Thymus (tissue), 11 donors: ENCODE results near the gene TSPEAR. TPM values are rescaled to one million over a fixed set of nuclear protein-coding genes. Genes with fewer than 3 reads are reported as not detected.

Experiments
- DNase-seq, 9 donors: peaks; one replicate each; pipeline ENCODE4 v3.0.0-alpha.2; 2013; ENCODE audit warnings: low spot score in 9 of 9, low read depth in 6 of 9, missing footprints in 1 of 9
- H3K27ac ChIP-seq, 2 donors: one replicate each; pipeline ENCODE4 v1.5.1; 2013; ENCODE audit warnings: control low read depth in 1 of 2, low read depth in 1 of 2, low read length in 1 of 2, mild to moderate bottlenecking in 1 of 2, moderate library complexity in 1 of 2
- H3K27me3 ChIP-seq, 2 donors: one replicate each; pipeline ENCODE4 v1.5.1; 2013; ENCODE audit warnings: low read length in 1 of 2; ENCODE audit not compliant: control insufficient read depth in 2 of 2, insufficient read depth in 1 of 2
- H3K36me3 ChIP-seq, 2 donors: one replicate each; pipeline ENCODE4 v1.5.1; 2013; ENCODE audit warnings: low read length in 1 of 2, mild to moderate bottlenecking in 1 of 2, moderate library complexity in 1 of 2; ENCODE audit not compliant: control insufficient read depth in 2 of 2, insufficient read depth in 2 of 2
- H3K4me1 ChIP-seq, 2 donors: one replicate each; pipeline ENCODE4 v1.5.1; 2013; ENCODE audit warnings: low read length in 2 of 2; ENCODE audit not compliant: control insufficient read depth in 2 of 2, insufficient read depth in 2 of 2
- H3K4me3 ChIP-seq, 2 donors: one replicate each; pipeline ENCODE4 v1.5.1; 2013; ENCODE audit warnings: low read length in 2 of 2, control low read depth in 1 of 2, mild to moderate bottlenecking in 1 of 2
- H3K9me3 ChIP-seq, 2 donors: one replicate each; pipeline ENCODE4 v1.5.1; 2013; ENCODE audit warnings: low read length in 1 of 2, mild to moderate bottlenecking in 1 of 2; ENCODE audit not compliant: control insufficient read depth in 2 of 2, insufficient read depth in 1 of 2
- WGBS: extraction: QIAGEN DNeasy Blood & Tissue Kit; methylation state at CpG from one replicate; pipeline ENCODE4 v1.1.7; 2013; 5-methylcytosine and 5-hydroxymethylcytosine counted together
- polyA plus RNA-seq: library from polyadenylated mRNA; stranded (reverse); fragments of 200-250 nt; gene quantifications from one replicate; pipeline ENCODE4 v1.2.3, GENCODE V29; 2013
- total RNA-seq: library from RNA; stranded (reverse); fragments of 120-200 nt; gene quantifications from one replicate; pipeline ENCODE4 v1.2.4, GENCODE V29; 2013
- donor health status: healthy.

The TSPEAR gene
- total and polyA plus RNA-seq, 2 donors = 0.07 to 0.38 TPM

GRCh38 chr21:44619886-44620285, 91.5 kb downstream of the TSPEAR start:
- no peak for DNase-seq
- H3K4me3 ChIP-seq = no peak overlapping the region
- peaks cover 0 to 2% of the 10 kb centered on the region in 2 donors for H3K27me3 ChIP-seq
- H3K4me1 ChIP-seq = peaks cover 0 to 3% of the 10 kb centered on the region in 2 donors
- peaks cover 2 to 16% of the 10 kb centered on the region in 2 donors for H3K9me3 ChIP-seq
- no peaks in the 10 kb centered on the region for H3K36me3 ChIP-seq
- H3K27ac ChIP-seq = no peak overlapping the region
- WGBS = 96% methylated on average over 6 of the region's 6 CpGs

- H3K27me3 ChIP-seq = peaks cover 0 to 2% of the 10 kb centered on the region in 2 donors
- H3K9me3 ChIP-seq = peaks cover 2 to 16% of the 10 kb centered on the region in 2 donors
- peak in 3 of 9 donors; percentile 4 to 29 (median 7) for DNase-seq
- no peak overlapping the region for H3K4me3 ChIP-seq
- H3K27ac ChIP-seq = no peak overlapping the region
- peaks cover 0 to 3% of the 10 kb centered on the region in 2 donors for H3K4me1 ChIP-seq
- WGBS = 62% methylated on average over 3 of the region's 3 CpGs
- H3K36me3 ChIP-seq = no peaks in the 10 kb centered on the region
Observed at GRCh38 chr21:44618909-44619308, 92.5 kb downstream of the TSPEAR start.

- H3K4me3 ChIP-seq = no peak overlapping the region
Observed at GRCh38 chr21:44618504-44618903, 92.9 kb downstream of the TSPEAR start.

GRCh38 chr21:44617071-44617501, 94.3 kb downstream of the TSPEAR start:
- no peak for DNase-seq
- peaks cover 0 to 3% of the 10 kb centered on the region in 2 donors for H3K4me1 ChIP-seq
- 80% methylated on average over 8 of the region's 8 CpGs for WGBS
- peaks cover 0 to 2% of the 10 kb centered on the region in 2 donors for H3K27me3 ChIP-seq
- H3K4me3 ChIP-seq = no peak overlapping the region
- H3K36me3 ChIP-seq = no peaks in the 10 kb centered on the region
- no peak overlapping the region for H3K27ac ChIP-seq
- peaks cover under 1 to 13% of the 10 kb centered on the region in 2 donors for H3K9me3 ChIP-seq

More at GRCh38 chr21:44618504-44618903, 92.9 kb downstream of the TSPEAR start:
- 39% methylated on average over 4 of the region's 4 CpGs for WGBS
- H3K27me3 ChIP-seq = peaks cover 0 to 2% of the 10 kb centered on the region in 2 donors
- no peak for DNase-seq
- no peak overlapping the region for H3K27ac ChIP-seq
- H3K9me3 ChIP-seq = peaks cover 2 to 16% of the 10 kb centered on the region in 2 donors
- H3K36me3 ChIP-seq = no peaks in the 10 kb centered on the region
- H3K4me1 ChIP-seq = peaks cover 0 to 3% of the 10 kb centered on the region in 2 donors

GRCh38 chr21:44616591-44616926, 94.8 kb downstream of the TSPEAR start:
- 85% methylated on average over 16 of the region's 16 CpGs for WGBS
- Histone ChIP-seq H3K27ac (no peak overlapping the region), H3K9me3 (peaks cover 3 to 19% of the 10 kb centered on the region in 2 donors), H3K27me3 (peaks cover 0 to 2% of the 10 kb centered on the region in 2 donors), H3K4me1 (peaks cover 0 to 3% of the 10 kb centered on the region in 2 donors), H3K36me3 (no peaks in the 10 kb centered on the region), H3K4me3 (no peak overlapping the region)
- no peak for DNase-seq

- 82% methylated on average over 17 of the region's 17 CpGs for WGBS
- DNase-seq = no peak
- no peaks in the 10 kb centered on the region for H3K36me3 ChIP-seq
- H3K4me1 ChIP-seq = peaks cover 0 to 3% of the 10 kb centered on the region in 2 donors
- peaks cover 0 to 2% of the 10 kb centered on the region in 2 donors for H3K27me3 ChIP-seq
- H3K9me3 ChIP-seq = peaks cover 3 to 22% of the 10 kb centered on the region in 2 donors
- H3K4me3 ChIP-seq = no peak overlapping the region
- H3K27ac ChIP-seq = no peak overlapping the region
Observed at GRCh38 chr21:44615911-44616590, 95.3 kb downstream of the TSPEAR start.

- no peak for DNase-seq
- Histone ChIP-seq H3K27ac (no peak overlapping the region), H3K9me3 (peaks cover 3 to 25% of the 10 kb centered on the region in 2 donors), H3K4me1 (peaks cover 0 to 3% of the 10 kb centered on the region in 2 donors), H3K27me3 (peaks cover 0 to 2% of the 10 kb centered on the region in 2 donors), H3K4me3 (no peak overlapping the region), H3K36me3 (no peaks in the 10 kb centered on the region)
- 74% methylated on average over 8 of the region's 8 CpGs for WGBS
Observed at GRCh38 chr21:44615466-44615865, 95.9 kb downstream of the TSPEAR start.

GRCh38 chr21:44614961-44615391, 96.4 kb downstream of the TSPEAR start:
- no peaks in the 10 kb centered on the region for H3K36me3 ChIP-seq
- no peak overlapping the region for H3K4me3 ChIP-seq
- no peak for DNase-seq
- H3K4me1 ChIP-seq = peaks cover 0 to 3% of the 10 kb centered on the region in 2 donors
- WGBS = 94% methylated on average over 28 of the region's 28 CpGs
- H3K9me3 ChIP-seq = peaks cover 3 to 27% of the 10 kb centered on the region in 2 donors
- no peak overlapping the region for H3K27ac ChIP-seq
- peaks cover 0 to 2% of the 10 kb centered on the region in 2 donors for H3K27me3 ChIP-seq

- H3K4me3 ChIP-seq = no peak overlapping the region
- H3K27me3 ChIP-seq = peaks cover 0 to 2% of the 10 kb centered on the region in 2 donors
- no peak for DNase-seq
- peaks cover 0 to 3% of the 10 kb centered on the region in 2 donors for H3K4me1 ChIP-seq
- no peaks in the 10 kb centered on the region for H3K36me3 ChIP-seq
- peaks cover 3 to 27% of the 10 kb centered on the region in 2 donors for H3K9me3 ChIP-seq
- H3K27ac ChIP-seq = no peak overlapping the region
- WGBS = 91% methylated on average over 20 of the region's 20 CpGs
Observed at GRCh38 chr21:44614161-44614631, 97.2 kb downstream of the TSPEAR start.
